Measurements from ENCODE around the gene WFDC1.
"Not testable (repeated sequence)": the region's sequence is repeated elsewhere in the genome, so short reads cannot be mapped to it uniquely, and the experiment has no call there.

Gene WFDC1

GRCh38 chr16:84330685-84331050 is 36.0 kb downstream of the WFDC1 start:
- no peak for DNase-seq

DNA sequence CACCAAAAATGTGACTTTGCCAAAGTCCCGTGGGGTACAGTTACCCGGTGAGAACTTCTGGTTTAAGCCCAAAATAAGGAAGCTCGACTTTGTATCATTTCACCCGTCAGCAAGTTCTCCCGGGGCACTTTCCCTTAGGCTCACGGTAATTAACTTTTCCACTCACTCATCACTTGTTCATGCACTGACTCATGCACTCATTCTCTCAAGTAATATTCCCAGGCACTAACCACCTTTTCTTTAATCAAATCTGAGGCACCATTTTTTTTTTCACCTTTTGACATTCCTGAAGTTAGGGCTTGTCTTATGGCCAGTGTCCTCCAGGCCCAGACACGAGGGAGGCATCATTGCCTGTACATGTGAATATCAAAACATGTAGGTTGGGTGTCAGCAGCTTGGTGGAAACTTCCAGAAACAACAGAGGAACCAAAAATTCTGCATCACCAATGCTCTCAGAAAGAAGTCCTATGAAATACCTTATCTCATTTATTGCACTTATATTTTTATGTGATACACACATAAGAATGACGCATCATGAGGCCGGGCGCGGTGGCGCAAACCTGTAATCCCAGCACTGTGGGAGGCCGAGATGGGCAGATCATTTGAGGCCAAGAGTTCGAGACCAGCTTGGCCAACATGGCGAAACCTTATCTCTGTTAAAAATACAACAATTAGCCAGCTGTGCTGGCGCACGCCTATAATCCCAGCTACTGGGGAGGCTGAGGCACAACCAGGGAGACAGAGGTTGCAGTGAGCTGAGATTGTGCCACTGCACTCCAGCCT is 37.5 kb downstream of the WFDC1 start:
- DNase-seq: no peak

DNA sequence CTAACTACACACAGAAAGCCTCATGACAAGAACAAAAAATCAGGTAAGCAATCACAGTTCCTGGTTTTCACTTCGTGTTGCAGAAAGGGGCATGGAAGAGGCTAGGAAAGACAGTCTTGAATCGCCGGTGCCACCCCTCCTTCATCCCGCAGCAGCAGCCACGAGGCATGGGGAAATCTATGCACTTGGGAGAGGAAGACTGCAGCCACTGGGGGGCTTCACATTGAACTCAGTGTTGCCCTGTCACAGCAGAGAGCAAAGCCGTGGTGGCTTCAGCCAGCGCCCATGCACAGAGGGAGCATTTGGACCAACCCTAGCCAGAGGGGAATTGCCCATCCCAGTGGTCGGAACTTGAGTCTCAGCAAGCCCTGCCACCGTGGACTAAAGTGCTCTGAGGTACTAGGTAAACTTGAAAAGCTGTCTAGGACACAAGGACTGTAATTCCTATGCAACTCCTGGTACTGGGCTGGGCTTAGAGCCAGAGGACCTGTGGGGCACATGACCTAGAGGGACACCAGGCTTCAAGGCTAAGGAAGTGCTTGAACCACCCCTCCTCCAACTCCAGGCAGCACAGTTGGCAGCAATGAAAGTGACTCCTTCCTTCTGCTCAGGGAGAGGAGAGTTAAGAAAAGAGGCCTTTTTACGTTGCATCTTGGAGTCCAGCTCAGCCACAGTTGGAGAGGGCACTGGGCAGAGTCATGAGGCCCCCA is 38.5 kb downstream of the WFDC1 start:
- no peak for DNase-seq

DNA sequence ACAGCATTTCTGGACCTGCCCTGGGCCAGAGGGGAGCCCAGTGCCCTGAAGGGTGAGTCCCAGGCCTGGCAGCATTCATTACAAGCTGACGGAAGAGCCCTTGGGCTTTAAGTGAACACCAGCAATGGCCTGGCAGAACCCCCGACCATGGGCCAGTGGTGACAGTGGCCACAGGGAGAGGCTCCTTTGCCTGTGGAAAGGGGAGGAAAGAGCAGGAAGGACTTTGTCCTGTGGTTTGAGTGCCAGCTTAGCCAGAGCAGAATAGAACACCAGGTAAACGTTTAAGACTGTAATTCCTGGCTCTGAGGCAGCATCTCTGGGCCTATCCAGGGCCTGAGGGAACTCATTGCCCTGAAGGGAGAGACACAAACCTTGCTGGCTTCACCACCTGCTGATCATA is 39.4 kb downstream of the WFDC1 start:
- no peak for DNase-seq

GRCh38 chr16:84334482-84334881 is 39.8 kb downstream of the WFDC1 start:
- DNase-seq: no peak

- not testable (repeated sequence) for DNase-seq
These were observed 42.6 kb downstream of the WFDC1 start for GRCh38 chr16:84337236-84337635.

GRCh38 chr16:84339311-84339710 is 44.6 kb downstream of the WFDC1 start:
- no peak for DNase-seq

DNA sequence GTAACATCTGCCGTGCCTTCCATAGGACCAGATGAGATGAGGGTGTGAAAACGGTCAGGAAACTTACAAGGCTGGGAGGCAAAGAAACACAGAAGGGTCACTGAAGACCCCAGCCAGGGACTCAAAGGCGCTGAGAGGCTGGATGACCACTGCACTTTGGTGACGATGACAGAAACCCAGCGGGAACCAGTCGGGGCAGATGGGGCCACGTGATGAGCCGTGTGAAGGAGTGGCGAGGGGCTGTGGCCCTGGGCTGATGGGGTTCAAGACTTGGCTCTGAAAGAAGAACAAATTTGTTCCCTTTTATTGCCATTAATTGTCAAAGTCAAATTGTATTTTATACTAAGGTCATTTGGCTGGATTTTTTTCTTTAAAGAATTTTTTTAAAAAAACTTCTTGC is 45.1 kb downstream of the WFDC1 start:
- no peak for DNase-seq

DNA sequence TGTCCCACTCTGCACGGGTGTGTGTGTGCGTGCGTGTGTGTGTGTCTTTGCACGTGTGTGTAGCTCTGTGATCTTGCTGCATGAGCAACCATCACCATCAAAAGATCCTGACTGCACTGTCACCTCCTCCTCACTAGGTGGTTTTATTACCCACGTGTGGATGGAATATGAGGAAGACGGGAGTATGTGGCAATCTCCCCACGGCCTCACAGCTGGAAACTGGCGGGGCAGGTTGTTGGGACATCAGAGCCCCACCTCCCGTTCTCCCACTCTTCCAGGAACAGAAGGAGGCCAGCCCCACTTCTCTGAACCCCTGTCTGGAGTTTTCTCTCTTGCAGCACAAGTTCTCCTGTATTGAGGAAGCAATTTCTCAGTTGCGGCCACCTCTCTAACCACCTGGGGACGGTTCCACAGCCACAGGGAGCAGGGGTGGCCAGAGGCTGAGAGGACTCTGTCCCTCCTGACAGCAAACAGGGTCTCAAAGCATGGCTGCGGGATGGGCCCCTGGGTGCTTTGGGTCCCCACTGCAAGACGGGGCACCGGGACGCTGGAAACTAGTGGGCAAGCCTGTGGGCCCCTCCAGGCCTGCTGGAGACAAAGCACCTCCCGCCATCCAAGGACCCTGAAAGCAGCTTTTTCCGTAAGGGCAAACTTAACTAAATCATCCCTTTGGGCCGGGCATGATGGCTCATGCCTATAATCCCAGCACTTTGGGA is 45.8 kb downstream of the WFDC1 start:
- DNase-seq: no peak

- DNase-seq: no peak
These were observed 47.0 kb downstream of the WFDC1 start for GRCh38 chr16:84341528-84342295.

DNA sequence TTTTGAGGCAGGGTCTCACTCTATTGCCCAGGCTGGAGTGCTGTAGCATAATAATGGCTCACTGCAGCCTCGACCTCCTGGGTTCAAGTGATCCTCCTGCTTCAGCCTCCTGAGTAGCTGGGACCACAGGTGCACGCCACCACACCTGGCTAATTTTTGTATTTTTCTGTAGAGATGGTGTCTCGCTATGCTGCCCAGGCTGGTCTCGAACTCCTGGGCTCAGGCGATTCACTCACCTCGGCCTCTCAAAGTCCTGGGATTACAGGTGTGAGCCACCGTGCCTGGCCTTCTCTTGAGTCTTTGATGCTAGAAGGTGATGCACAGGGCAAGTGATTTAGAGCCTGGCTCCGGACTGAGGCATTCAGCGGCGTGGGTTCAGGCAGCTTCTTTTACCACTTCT is 49.1 kb downstream of the WFDC1 start:
- not testable (repeated sequence) for DNase-seq

GRCh38 chr16:84344781-84345180 is 50.1 kb downstream of the WFDC1 start:
- DNase-seq: no peak

GRCh38 chr16:84347161-84347560 is 52.5 kb downstream of the WFDC1 start:
- DNase-seq: no peak

DNA sequence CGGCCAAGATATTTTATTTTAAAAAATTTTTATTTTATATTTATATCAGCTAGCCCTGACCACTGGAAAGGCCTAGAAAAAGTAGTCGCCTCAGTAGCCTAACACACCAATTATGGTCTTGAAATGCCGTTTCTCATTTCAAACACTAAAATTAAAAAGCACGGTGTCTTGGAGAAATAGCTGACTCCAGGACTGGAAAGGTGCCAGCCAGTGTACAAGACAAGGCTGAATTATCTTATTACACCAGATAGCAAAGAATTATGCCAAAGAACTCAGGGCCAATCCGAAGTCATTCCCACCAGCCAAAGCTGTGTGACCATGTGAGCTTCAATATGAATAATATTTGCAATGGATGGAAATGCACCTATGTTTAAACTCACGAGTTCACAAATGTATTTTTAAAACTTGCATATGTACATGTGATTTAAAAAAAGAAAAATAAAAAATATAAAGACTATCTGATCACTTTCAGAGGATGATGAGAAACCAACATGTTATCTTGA is 53.8 kb downstream of the WFDC1 start:
- no peak for DNase-seq

DNA sequence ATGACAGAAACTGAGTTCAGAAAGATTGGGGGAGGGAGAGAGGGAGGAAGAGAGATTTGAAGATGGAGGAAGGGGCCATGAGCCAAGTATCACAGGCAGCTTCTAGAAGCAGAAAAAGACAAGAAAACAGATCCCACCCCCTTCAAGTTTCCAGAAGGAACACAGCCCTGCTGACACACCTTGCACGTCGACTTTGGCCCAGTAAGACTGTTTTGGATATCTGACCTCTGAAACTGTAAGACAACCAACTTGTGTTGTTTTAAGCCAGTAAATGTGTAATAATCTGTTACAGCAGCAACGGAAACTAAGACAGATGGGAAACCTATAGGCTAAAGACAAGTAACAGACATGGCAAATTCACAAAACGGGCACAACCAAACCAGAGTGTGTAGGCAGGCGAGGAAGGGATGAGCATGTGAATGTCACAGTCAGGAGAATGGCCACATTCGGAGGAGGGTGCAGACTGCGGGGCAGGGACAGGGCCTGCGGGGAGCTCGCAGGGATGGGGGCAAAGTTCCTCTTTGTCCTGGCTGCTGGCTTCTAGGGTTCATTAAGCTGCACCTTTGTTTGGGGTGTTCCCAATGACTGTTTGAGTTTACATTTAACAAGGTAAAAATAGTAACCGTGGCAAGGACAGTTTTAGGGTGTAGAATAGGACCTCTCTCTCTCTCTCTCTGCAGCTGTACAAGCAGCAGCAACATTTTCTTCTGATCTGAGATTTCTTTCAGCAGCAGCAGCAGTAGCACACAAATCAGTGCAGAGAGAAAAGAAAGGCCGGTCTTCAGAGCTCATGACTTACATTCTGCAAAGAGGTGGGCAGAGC is 55.4 kb downstream of the WFDC1 start:
- DNase-seq: no peak

DNA sequence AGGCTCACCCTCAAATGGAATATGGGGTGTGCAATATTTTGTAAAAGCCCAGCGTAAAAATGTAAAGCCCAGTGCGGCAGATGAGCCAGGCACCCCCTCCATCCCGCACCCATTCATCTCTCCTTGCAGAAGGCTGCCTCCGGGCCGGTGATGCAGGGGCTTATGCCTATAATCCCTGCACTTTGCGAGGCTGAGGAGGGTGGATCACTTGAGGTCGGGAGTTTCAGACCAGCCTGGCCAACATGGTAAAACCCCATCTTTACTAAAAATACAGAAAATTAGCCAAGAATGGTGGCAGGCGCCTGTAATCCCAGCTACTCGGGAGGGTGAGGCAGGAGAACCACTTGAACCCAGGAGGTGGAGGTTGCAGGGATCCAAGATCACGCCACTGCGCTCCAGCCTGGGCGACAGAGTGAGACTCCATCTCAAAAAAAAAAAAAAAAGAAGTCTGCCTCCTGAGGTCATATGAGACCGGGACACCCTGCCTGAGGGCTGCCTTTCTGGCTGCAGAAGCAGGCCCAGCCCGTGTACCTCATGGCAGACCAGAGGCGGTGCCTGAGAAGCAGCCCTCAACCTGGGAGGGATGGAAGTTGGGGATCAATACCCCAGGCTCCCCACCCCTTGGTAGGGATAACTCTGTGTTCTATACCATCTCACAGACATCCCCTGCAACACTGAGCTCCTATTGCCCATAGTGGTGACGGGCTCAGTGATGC is 56.2 kb downstream of the WFDC1 start:
- DNase-seq: no peak

- no peak for DNase-seq
These were observed 57.0 kb downstream of the WFDC1 start for GRCh38 chr16:84351630-84352029.

DNA sequence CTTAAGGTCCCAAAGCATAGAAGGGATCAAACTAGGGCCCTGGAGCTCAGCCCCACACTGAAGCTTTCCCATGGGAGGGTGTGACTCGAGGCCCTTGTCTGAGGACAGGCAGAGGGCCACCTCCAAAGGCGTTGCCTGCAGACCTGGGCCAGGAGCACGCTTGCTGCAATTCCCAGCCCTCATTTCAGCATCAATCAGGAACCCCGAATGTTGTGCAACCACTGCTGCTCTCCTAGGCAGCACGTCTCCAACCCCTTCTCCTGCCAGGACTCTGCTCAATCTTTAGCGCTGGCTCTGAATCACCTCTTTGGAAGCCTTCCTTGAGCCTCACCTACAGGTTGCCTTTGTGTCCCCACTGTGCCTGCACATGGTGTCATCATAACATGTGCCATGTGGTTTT is 59.6 kb downstream of the WFDC1 start:
- no peak for DNase-seq

DNA sequence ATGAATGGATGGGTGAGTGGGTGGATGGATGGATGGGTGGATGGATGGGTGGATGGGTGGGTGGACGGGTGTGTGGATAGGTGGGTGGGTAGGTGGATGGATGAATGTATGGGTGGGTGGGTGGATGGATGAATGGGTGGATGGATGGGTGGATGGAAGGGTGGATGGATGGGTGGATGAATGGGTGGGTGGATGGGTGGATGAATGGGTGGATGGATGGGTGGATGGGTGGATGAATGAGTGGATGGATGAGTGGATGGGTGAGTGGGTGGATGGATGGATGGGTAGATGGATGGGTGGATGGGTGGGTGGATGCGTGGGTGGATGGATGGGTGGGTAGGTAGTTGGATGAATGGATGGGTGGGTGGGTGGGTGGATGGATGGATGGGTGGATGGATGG is 60.5 kb downstream of the WFDC1 start:
- DNase-seq: no peak

DNA sequence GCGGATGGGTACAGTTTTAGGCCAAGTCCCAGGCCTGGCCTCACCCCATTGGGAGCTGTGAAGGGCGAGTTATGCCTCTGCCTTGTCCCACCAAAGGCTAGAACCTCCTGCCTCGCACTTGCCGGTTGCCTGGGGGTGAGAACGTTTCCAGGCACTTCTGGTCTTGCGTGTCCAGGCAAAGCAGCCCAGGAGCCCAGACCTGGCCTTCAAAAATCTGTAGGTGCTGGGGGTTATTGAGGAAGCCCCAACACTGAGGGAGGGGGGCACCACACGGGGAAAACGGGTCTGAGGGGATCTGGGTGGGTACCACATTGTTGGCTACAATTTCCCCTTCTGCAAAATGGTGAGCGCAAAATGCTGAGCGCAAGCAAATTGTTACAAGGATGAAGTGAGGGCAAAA is 61.5 kb downstream of the WFDC1 start:
- no peak for DNase-seq

- no peak for DNase-seq
These were observed 62.0 kb downstream of the WFDC1 start for GRCh38 chr16:84356591-84357116.

Measured in activated CD8-positive, alpha-beta memory T cell treated with anti-CD3 and anti-CD28 coated beads, Interleukin-2, amount 50 U/mL, for 4 hours (primary cell).